Ovary (tissue), 3 donors: ENCODE measurements around the gene DGKD.

Experiments used
- CTCF ChIP-seq, 3 donors: fragments of 450-650 bp in 2 of 3; fragments of 200-600 bp in 1 of 3; IDR thresholded peaks; one replicate each; pipeline versions ENCODE4 v1.5.1 to v1.8.0; 2016 to 2022; ENCODE audit warnings: antibody characterized with exemption in 3 of 3, mild to moderate bottlenecking in 1 of 3
- POLR2A ChIP-seq: fragments of 450-650 bp; IDR thresholded peaks from one replicate; pipeline ENCODE4 v1.6.1; 2017; ENCODE audit warnings: antibody characterized with exemption, mild to moderate bottlenecking, moderate library complexity
- donor health status: DM: no; HTN: no; CAD: no.

- TF ChIP-seq CTCF (IDR thresholded peaks at IDR 0.05) (no peak), POLR2A (no peak)
Measured at GRCh38 chr2:233469261-233470010, 115.1 kb downstream of the DGKD start.
